B cell (primary cell): ENCODE data around the gene UGT1A7. TPM values are rescaled to one million over a fixed set of nuclear protein-coding genes. Genes with fewer than 3 reads are reported as not detected.

ENCODE experiments used
- ATAC-seq: fragments of 200-7000 bp; cut with Tn5 transposase; one replicate; pipeline ENCODE4 v1.10.0; 2021; ENCODE audit warnings: low read depth, mild to moderate bottlenecking, moderate number of reproducible peaks, moderate library complexity
- CTCF ChIA-PET: fragments of 350-600 bp; sonication (Branson Sonifier 250); formaldehyde crosslinking; loops from one replicate; lab custom pipeline; 2021; ENCODE audit warnings: antibody characterized with exemption, inconsistent platforms; lab: Charles Lee
- POLR2A ChIA-PET: fragments of 350-600 bp; sonication (Branson Sonifier 250); formaldehyde crosslinking; loops from one replicate; lab custom pipeline; 2021; ENCODE audit warnings: antibody characterized with exemption; lab: Charles Lee
- DNase-seq: peaks from one replicate; pipeline ENCODE4 v3.0.0; 2013
- H2AFZ ChIP-seq: 2 replicates; pipeline ENCODE4 v1.6.1; 2012; ENCODE audit warnings: mild to moderate bottlenecking, low read depth, low read length; ENCODE audit not compliant: insufficient read depth, poor library complexity, severe bottlenecking
- H3K27ac ChIP-seq, 2 donors: 1 replicate in 1 of 2; 2 replicates in 1 of 2; pipeline ENCODE4 v1.5.1; 2012 to 2013; ENCODE audit warnings: low read length in 2 of 2, mild to moderate bottlenecking in 2 of 2, moderate library complexity in 1 of 2
- H3K27me3 ChIP-seq, 4 experiments: fragments of 200-600 bp in 1 of 4; sonication (generic) in 1 of 4; replicated peaks in 1 of 4; 1 replicate in 2 of 4; 2 replicates in 2 of 4; pipeline versions ENCODE4 v1.6.1 to v1.7.0; 2013 to 2016; ENCODE audit warnings: low read length in 3 of 4, mild to moderate bottlenecking in 2 of 4, mixed read lengths in 1 of 4, moderate library complexity in 1 of 4; ENCODE audit not compliant: insufficient read depth in 4 of 4, control insufficient read depth in 3 of 4; ENCODE audit errors: control extremely low read depth in 1 of 4
- H3K36me3 ChIP-seq, 2 experiments: replicated peaks in 1 of 2; 1 replicate in 1 of 2; 2 replicates in 1 of 2; pipeline versions ENCODE4 v1.6.1 to v1.7.1; 2013; ENCODE audit warnings: low read length in 1 of 2; ENCODE audit not compliant: insufficient read depth in 2 of 2, control insufficient read depth in 1 of 2; ENCODE audit errors: control extremely low read depth in 1 of 2, extremely low read depth in 1 of 2
- H3K4me1 ChIP-seq, 2 donors: fragments of 200-600 bp in 1 of 2; sonication (generic) in 1 of 2; 1 replicate in 1 of 2; 2 replicates in 1 of 2; pipeline versions ENCODE4 v1.5.1 to v1.6.1; 2013 to 2017; ENCODE audit warnings: low read length in 2 of 2; ENCODE audit not compliant: control insufficient read depth in 2 of 2, insufficient read depth in 2 of 2
- H3K4me2 ChIP-seq: replicated peaks from 2 replicates; pipeline ENCODE3; 2012; ENCODE audit warnings: mild to moderate bottlenecking, low read depth, low read length; ENCODE audit not compliant: poor library complexity, severe bottlenecking
- H3K4me3 ChIP-seq, 5 experiments: fragments of 200-600 bp in 1 of 5; sonication (generic) in 1 of 5; 1 replicate in 3 of 5; 2 replicates in 2 of 5; pipeline versions ENCODE4 v1.5.1 to v1.7.0; 2011 to 2016; ENCODE audit warnings: low read length in 4 of 5, mild to moderate bottlenecking in 4 of 5, low read depth in 2 of 5, control low read depth in 1 of 5, moderate library complexity in 1 of 5; ENCODE audit not compliant: insufficient read depth in 1 of 5; ENCODE audit errors: control extremely low read depth in 1 of 5, extremely low read depth in 1 of 5
- H3K79me2 ChIP-seq: fragments of 200-600 bp; sonication (generic); one replicate; pipeline ENCODE4 v1.6.0; 2016; ENCODE audit warnings: low read length; ENCODE audit not compliant: control insufficient read depth, insufficient read depth
- H3K9ac ChIP-seq: fragments of 200-600 bp; sonication (generic); 2 replicates; pipeline ENCODE4 v1.6.1; 2017; ENCODE audit warnings: mild to moderate bottlenecking, low read length, moderate library complexity
- H3K9me3 ChIP-seq, 3 donors: one replicate each; pipeline versions ENCODE4 v1.6.1 to v1.7.1; 2013; ENCODE audit warnings: low read length in 2 of 3; ENCODE audit not compliant: control insufficient read depth in 2 of 3, insufficient read depth in 1 of 3; ENCODE audit errors: control extremely low read depth in 1 of 3
- H4K20me1 ChIP-seq: 2 replicates; pipeline ENCODE4 v1.6.0; 2012; ENCODE audit warnings: mild to moderate bottlenecking, low read length; ENCODE audit not compliant: insufficient read depth, control insufficient read depth, poor library complexity, severe bottlenecking
- H3K27ac Mint-ChIP-seq: one replicate; pipeline ENCODE4 v1.8.0; 2021; ENCODE audit warnings: mixed read lengths
- H3K27me3 Mint-ChIP-seq: one replicate; pipeline ENCODE4 v1.8.0; 2021; ENCODE audit warnings: mixed read lengths
- H3K4me1 Mint-ChIP-seq: one replicate; pipeline ENCODE4 v1.8.0; 2021; ENCODE audit warnings: mixed read lengths
- H3K4me3 Mint-ChIP-seq: one replicate; pipeline ENCODE4 v1.8.0; 2021; ENCODE audit warnings: mixed read lengths
- H3K9me3 Mint-ChIP-seq: one replicate; pipeline ENCODE4 v1.8.0; 2022; ENCODE audit warnings: mixed read lengths; ENCODE audit not compliant: insufficient read depth
- CTCF ChIP-seq: fragments of 200-600 bp; IDR thresholded peaks from one replicate; pipeline ENCODE4 v1.8.0; 2022; ENCODE audit warnings: antibody characterized with exemption, mild to moderate bottlenecking
- EZH2 ChIP-seq: IDR thresholded peaks from 2 replicates; pipeline ENCODE4 v1.6.1; 2012; ENCODE audit warnings: borderline replicate concordance, low read depth, mild to moderate bottlenecking, moderate library complexity, low read length; ENCODE audit not compliant: insufficient read depth, poor library complexity, severe bottlenecking
- WGBS: methylation state at CpG from one replicate; pipeline ENCODE4 v1.1.5; 2013; ENCODE audit warnings: missing lambda C conversion rate; ENCODE audit not compliant: insufficient coverage; 5-methylcytosine and 5-hydroxymethylcytosine counted together
- intact Hi-C: fragments of 100-400 bp; cut with micrococcal nuclease; formaldehyde crosslinking; loops from one replicate; pipeline ENCODE4 v1.10.0; 2022
- polyA plus RNA-seq: library from polyadenylated mRNA; depleted of rRNA; stranded (reverse); fragments of >200 nt; gene quantifications from 2 replicates; pipeline ENCODE4 v1.2.3, GENCODE V29; 2012
- total RNA-seq, 2 donors: library from RNA; stranded (reverse); fragments of 120-200 nt in 1 of 2; gene quantifications; 1 replicate in 1 of 2; 2 replicates in 1 of 2; pipeline versions ENCODE4 v1.2.3 to v1.2.4, GENCODE V29; 2013 to 2022

The UGT1A7 gene
- total and polyA plus RNA-seq, 2 donors (not counting 1 experiment from before 2014, with no cell fraction given) = not detected

GRCh38 chr2:233706720-233707119 lies 25.0 kb downstream of the UGT1A7 start:
- Mint-ChIP-seq H3K27me3 (peaks cover 28% of the 10 kb centered on the region), H3K27ac (no peak overlapping the region), H3K4me1 (peaks cover 3% of the 10 kb centered on the region), H3K4me3 (no peak overlapping the region), H3K9me3 (no peaks in the 10 kb centered on the region)
- H4K20me1 ChIP-seq = no peaks in the 10 kb centered on the region
- ChIA-PET CTCF (interaction anchor here (0.7 to 1.2 kb wide), 3 partner anchors 11 to 17 kb away, joined by 3 read pairs; no protein-coding TSS in a partner anchor), POLR2A (interaction anchor here (0.7 kb wide), 1 partner anchor 487 kb away, joined by 3 read pairs; no protein-coding TSS in a partner anchor)
- ATAC-seq (no peak), DNase-seq (no peak)
- no peak overlapping the region for H3K27ac ChIP-seq
- no peak overlapping the region for H3K4me3 ChIP-seq
- no peak overlapping the region for H3K9ac ChIP-seq
- H3K79me2 ChIP-seq = no peaks in the 10 kb centered on the region
- intact Hi-C loops = no loop called here
- H3K27me3 ChIP-seq = peaks cover 0 to 3% (median 0%) of the 10 kb centered on the region in 4 experiments
- H2AFZ ChIP-seq = no peak overlapping the region
- no peaks in the 10 kb centered on the region for H3K36me3 ChIP-seq
- WGBS = 100% methylated on average over 1 of the region's 1 CpG
- no peak overlapping the region for H3K4me2 ChIP-seq
- TF ChIP-seq CTCF (no peak), EZH2 (no peak)
- peaks cover 0 to 8% (median 0%) of the 10 kb centered on the region in 3 donors for H3K9me3 ChIP-seq
- no peaks in the 10 kb centered on the region for H3K4me1 ChIP-seq

- TF ChIP-seq CTCF (no peak), EZH2 (no peak)
- Histone ChIP-seq H3K4me2 (no peak overlapping the region), H3K27ac (no peak overlapping the region), H3K27me3 (peaks cover 0 to 3% (median 0%) of the 10 kb centered on the region in 4 experiments), H3K9ac (no peak overlapping the region), H3K79me2 (no peaks in the 10 kb centered on the region), H3K36me3 (no peaks in the 10 kb centered on the region), H3K4me1 (no peaks in the 10 kb centered on the region), H3K9me3 (peaks cover 0 to 8% (median 0%) of the 10 kb centered on the region in 3 donors), H3K4me3 (no peak overlapping the region), H4K20me1 (no peaks in the 10 kb centered on the region), H2AFZ (no peak overlapping the region)
- ChIA-PET CTCF (interaction anchor here (1.3 kb wide), 1 partner anchor 8 kb away, joined by 3 read pairs; no protein-coding TSS in a partner anchor), POLR2A (no interaction called here)
- DNase-seq (no peak), ATAC-seq (no peak)
- Mint-ChIP-seq H3K4me1 (peaks cover 3% of the 10 kb centered on the region), H3K27me3 (peaks cover 31% of the 10 kb centered on the region), H3K9me3 (no peaks in the 10 kb centered on the region), H3K4me3 (no peak overlapping the region), H3K27ac (no peak overlapping the region)
- WGBS = 90% methylated on average over 3 of the region's 10 CpGs
- intact Hi-C loops = no loop called here
Measured at GRCh38 chr2:233707940-233708644, 26.4 kb downstream of the UGT1A7 start.
